ENCODE results near the gene COMMD3.
"Not testable (repeated sequence)": the region's sequence is repeated elsewhere in the genome, so short reads cannot be mapped to it uniquely, and the experiment has no call there.

COMMD3 gene

DNA sequence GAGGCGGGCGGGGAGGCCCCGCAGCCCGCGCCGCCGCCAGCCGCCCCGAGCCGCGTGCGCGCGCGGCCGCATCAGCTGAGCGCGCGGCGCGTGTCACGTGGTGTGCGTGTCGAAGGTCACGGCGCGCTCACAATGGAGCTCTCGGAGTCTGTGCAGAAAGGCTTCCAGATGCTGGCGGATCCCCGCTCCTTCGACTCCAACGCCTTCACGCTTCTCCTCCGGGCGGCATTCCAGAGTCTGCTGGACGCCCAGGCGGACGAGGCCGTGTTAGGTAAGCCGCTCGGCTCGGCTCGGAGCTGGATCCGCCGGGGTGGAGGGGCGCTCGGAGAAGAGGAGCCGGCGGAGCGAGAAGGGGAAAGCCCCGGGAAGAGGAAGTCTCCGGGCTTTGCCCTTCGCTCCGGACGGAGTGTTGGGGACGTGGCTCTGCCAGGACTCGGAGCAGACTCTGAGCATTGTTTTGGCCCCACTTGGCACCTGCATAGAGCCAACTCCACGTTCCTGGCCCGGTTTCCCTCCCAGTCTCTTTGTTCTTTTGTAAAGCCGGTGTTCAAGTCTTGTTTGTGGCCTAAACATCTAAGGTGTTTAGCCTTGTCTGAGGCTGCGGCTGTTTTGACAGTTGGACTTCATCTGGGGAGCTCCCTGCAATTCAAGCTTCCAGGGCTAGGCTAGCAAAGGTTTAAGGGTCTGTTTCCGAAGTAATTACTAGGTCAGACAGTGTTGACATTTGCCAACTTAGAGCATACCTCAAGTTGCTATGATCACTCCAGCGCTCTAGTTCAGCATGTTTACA, at the start of gene COMMD3:
Gene COMMD3, plus strand, starts transcription at position 103 of the 790 bp plus-strand sequence. Its CDS starts 30 bp downstream, at position 133.
- DNase-seq = peak; percentile 84

DNA sequence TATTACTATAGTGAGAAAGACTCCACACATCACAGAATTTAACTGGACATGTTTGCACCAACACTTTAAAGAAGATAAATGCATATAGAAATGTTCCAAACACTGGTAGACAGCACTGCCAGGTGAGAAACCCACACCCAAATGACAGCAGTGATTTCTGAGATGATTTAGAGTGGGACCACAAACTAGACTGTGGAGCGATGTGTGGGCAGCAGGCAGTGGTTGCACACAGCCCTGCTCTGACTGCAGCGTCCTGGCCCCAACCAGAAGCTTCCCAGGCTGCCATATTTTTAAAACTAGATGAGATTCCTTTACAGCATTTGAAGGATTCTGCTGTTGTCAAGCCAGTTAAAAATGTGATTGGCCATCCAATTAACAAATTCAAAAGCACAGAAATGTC, 47.7 kb upstream of the COMMD3 start:
- DNase-seq = peak; percentile 23

DNA sequence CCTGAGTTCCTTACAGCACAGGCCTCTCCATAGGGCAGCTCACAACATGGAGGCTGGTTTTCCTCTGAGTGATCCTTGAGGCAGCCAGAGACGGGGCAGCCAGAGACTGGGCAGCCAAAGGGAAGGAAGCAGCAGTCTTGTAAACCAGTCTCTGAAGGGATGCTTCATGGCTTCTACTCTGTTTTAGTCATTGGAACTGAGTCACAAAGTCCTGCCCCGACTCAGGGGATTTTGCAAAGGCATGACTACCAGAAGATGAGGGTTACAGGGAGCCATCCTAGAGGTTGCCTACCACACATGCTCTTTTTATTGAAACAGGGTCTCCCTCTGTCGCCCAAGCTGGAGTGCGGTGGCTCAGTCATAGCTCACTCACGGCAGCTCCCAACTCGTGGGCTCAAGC, 44.4 kb upstream of the COMMD3 start:
- DNase-seq = no peak

DNA sequence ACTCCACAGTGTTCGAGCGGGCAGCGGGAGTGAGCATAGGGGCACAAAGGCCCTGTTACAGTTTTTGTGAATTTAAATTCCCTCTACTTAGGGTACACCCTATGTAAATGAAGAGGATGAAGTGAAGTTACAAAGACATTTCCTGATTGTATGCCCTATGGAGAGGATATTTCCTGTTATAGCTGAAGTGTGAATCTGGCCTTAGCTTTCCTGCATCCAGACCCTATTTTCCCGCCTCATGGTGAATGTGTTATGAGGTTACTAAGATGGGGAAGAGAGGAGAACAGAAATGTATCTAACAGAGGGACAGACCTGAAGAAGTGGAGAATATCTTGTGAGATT, 37.8 kb upstream of the COMMD3 start:
- no peak for DNase-seq

DNA sequence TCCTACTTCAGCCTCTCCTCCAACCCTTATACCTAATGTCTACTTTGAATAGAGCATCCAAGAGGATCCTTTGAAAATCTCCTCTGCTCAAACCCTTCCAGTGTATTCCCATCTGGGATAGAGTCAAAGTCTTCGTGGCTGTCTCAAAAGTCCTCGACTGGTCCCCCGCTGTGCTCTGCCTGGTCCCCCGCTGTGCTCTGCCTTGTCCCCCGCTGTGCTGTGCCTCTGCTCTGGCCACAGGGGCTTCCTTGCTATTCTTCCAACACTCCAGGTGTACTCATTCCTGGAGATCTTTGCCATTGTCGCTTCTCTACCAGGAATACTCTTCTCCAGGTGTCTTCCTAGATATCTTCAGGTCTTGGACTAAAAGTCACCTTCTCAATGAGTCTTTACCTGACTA, 36.1 kb upstream of the COMMD3 start:
- no peak for DNase-seq

DNA sequence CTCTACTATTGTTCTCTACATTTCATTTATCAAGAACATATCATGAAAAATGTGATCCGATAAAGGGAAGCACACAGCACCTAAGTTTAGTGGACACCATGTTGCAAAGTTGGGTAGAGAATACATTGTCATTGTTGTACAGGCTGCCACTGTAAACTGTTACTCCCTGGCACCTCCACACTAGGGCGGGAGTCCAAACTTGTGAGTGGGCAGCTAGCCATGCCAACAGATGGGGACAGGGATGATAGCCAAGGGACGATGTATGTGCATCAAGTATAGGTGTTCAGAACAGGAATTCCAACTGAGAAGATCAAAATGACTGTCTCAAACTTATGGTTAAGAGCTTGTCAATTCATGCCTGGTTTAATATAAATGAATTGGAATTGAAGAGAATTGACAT, 31.1 kb upstream of the COMMD3 start:
- DNase-seq = no peak

DNA sequence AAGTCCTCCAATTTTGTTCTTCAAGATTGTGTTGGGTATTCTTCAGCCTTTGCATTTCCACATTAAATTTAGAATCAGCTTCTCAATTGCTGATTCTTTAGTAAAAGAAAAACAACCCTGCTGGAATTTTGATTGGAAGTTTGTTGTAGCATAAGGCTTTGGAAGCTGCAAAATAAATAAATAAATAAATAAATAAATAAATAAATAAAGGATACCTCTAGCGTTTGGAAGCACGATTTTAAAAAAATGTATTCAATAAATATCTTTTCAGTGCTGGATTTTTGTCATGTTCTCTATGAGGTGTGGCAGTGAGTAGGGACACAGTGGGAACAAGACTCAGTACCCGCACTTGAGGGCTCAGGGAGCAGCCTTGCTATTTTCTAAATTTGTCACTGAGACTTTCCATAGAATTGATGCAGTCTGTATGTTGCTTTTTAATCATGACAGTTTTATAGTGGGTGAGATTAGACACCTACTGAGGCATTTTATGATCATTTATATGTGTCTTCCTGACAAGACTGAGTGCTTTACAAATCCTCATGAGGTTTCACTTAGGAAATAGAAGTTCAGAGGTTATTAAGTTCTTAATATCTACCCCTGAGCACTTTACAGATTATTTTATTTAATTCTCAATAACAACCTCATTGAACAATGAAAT, 22.3 kb upstream of the COMMD3 start:
- DNase-seq = no peak

DNA sequence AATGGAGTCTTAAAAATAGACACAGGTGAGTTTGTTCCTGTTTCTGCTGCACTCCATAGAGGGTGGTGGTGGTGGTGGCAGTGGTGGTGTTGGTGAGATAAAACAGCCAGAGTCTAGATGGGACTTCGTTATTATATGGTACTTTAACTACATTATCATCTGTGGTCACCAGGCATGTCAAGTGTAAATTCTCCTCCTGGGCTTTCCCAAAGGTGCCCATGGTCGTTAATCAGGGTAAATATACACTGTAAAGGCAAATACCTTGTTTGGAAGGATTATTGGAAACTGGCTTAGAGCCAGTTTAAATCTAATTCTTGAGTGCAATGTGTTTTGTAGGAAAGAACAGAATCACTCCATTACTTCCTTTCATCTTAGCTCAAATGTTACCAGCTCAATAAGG, 21.5 kb upstream of the COMMD3 start:
- DNase-seq = no peak

DNA sequence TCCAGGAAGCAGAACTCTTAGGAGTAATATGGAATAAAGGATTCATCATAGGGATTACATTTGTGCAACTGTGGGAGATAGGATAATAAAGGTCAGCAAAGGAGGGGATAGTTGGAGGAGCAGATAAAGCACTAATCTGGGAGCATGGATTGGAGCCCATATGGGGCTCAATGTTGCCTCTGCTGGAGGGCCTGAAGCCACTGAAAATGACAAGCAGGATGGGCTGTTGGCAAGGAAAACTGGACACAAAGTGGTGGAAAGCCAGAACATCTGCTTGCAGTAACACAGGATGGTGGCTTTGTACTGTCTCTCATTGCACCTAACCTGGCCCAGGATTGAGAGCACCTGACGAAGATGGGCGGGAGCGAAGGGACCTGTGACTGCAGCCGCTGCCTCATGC, 15.0 kb upstream of the COMMD3 start:
- DNase-seq = no peak

DNA sequence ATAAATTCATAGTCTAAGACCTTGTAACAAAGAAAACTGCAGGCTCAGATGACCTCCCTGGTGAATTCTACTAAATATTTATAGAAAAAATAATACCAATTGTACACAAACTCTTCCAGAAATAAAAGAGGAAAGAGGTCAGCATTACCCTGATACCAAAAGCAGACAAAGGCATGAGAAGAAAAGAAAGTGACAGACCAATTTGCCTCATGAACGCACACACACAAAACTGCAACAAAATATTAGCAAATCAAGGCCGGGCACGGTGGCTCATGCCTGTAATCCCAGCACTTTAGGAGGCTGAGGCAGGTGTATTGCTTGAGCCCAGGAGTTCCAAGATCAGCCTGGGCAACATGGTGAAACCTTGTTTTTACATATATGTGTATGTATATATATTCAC, 12.7 kb upstream of the COMMD3 start:
- DNase-seq = no peak

DNA sequence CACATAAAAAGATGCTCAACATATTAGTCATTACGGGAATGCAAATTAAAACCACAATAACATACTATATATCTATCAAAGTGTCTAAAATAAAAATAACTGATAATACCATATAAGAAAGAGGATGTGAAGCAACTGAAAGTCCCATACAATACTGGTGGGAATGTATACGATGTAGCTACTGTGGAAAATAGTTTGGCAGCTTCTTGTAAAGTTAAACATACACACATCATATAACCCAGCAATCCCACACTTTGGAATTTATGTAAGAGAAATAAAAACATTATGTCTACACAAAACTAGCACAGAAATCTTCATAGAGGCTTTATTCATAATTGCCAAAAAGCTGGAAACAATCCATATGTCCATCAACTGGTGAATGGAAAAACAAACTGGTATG, 10.5 kb upstream of the COMMD3 start:
- no peak for DNase-seq

DNA sequence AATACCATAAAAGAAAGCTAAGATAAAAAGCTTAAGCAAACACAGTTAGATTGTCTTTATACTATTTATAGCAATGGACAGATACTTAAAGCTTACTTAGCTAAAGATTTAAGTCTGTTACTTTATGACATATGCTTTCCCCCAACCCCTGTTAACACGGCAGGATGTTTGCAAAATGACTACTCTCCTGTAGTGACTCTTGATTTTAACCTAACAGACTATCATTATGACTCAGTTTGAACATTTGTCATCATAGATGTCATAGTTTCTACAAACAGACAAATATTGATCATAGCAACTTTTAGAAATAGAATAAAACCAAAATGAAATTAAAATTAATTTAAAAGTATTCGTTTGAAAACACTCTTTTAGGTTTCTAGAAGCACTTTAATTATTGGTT, 7.8 kb upstream of the COMMD3 start:
- peak; percentile 88 for DNase-seq

DNA sequence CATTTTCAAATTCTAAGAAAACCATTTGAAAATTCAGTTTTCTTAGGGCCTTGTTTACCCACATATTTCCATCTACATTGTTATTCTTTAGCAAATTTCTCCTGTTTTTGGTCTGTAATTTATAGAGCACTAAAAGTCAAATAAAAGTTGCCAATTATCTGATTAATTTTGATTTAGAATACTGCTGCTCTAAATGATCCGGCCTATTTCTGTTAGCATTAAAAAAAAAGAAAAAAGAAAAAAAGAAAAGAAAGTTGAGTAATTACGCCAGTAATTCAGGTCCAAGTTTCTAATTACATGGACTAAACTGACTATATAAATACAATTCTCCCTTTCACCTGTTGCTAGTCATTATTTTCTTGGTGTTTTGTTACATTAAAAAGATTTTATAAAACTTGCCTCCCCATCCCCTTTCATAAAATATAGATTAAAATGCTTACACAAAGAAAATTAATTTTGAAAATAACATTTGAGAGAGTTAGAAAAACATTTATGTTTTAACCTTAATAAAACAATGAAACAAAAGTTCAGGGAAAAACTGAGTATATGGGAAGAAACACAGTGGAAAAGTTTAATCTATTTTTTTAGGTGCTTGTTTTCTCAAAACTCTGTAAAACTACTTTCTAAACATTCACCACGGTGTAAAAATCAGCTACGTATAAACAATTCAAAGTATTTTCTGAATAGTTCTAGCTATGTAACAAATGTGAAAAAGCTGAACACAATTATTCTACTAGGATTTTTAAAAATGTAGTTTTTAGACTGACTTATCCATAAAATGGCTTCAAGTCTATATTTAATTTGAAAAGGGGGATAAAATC, 6.8 kb upstream of the COMMD3 start:
- DNase-seq = no peak

DNA sequence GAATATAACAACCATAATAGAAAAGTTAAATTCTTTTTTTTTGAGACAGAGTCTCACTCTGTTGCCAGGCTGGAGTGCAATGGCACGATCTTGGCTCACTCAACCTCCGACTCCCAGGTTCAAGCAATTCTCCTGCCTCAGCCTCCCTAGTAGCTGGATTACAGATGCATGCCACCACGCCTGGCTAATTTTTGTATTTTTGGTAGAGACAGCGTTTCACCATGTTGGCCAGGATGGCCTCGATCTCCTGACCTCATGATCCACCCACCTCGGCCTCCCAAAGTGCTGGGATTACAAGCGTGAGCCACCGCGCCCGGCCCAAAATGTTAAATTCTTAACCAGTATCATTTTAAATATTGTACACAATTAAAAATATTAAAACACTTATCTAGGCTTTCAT, 6.2 kb upstream of the COMMD3 start:
- DNase-seq = not testable (repeated sequence)

DNA sequence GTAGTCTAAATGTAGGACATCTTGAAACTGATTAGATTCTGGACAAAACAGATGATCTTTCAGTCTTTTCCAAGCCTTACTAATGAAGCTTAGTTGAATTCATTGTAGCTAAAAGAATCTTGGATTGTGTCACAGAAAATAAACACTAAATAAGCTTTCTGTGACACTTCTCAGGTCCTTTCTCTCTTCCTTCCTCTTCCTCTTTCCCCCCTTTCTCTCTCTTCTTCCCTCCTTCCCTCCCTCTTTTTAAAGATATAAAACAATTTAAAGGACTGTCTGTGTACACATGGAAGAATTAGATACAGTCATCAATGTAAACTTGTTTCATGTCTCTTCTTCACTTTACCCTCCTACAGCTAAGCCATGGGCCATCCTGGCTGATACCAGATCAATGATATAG, 5.3 kb upstream of the COMMD3 start:
- DNase-seq = no peak

DNA sequence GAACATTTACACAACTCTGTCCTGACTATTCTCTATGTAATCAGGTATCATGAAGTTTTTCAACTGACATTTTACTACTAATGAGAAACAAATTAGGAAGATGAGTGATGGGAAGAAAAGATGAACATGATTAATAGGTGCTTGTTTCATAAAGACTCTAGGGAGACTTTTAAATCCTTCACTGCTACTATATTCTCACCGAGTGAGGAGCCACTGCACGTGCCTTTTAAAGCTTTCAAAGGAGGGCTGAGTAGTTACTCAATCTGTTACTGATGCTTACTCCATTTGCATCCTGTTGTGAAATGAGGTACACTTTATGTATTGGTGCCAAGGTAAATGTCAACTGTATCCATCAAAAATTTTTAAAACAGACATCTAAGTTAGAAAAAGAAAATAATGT, 1.3 kb upstream of the COMMD3 start:
- peak; percentile 54 for DNase-seq

DNA sequence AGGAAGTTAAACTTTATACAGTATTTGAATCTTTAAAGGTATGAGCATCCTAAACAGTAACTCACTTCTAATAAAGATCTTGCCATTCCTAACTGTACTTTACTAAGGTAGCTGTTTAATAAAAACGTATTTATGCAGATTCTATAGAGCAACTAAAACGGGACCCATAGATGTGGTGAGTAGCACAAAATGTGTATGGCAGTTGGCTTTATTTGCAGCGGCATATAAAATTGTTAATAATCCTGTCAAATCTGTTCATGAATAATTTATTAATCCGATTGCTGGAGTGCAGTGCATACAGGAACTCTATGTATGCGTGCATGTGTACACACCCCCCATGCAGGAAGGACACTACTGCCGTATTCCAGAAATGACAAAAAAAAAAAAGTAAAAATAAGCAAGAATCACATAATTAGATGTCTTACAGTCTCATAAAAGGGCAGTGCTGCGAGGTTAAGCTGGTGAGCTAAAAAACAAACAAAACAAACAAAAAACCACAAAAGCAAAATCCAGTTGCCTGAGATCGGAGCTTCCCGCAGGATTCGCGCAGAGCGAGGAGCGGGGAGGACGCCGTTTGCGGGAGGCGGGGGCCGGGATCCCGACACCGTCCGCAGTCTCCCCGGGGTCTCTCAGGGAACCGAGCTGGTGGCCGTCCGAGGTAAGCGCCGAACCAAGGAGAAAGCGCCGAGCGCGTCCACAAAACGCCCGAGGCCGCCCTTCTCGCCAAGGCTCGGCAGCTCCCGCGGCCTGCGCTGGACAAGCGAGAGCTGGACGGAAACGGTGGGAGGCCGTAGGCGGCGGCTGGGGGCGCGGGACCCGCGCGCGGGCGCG, 518 bp upstream of the COMMD3 start:
- no peak for DNase-seq

DNA sequence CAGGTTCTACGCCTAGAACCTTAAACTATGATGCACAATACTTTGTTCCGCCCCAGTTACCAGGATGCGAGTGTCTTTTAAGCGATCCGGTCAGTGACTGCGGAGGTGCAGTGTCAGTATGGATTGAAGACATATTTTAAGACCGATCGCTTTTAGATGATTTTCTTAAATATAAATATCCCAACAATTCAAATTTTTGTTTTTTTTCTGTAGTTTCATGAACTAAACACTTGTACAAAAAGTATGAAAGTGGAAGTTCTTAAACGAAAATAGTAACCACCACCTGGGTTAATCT, 835 bp downstream of the COMMD3 start:
- peak; percentile 42 for DNase-seq

DNA sequence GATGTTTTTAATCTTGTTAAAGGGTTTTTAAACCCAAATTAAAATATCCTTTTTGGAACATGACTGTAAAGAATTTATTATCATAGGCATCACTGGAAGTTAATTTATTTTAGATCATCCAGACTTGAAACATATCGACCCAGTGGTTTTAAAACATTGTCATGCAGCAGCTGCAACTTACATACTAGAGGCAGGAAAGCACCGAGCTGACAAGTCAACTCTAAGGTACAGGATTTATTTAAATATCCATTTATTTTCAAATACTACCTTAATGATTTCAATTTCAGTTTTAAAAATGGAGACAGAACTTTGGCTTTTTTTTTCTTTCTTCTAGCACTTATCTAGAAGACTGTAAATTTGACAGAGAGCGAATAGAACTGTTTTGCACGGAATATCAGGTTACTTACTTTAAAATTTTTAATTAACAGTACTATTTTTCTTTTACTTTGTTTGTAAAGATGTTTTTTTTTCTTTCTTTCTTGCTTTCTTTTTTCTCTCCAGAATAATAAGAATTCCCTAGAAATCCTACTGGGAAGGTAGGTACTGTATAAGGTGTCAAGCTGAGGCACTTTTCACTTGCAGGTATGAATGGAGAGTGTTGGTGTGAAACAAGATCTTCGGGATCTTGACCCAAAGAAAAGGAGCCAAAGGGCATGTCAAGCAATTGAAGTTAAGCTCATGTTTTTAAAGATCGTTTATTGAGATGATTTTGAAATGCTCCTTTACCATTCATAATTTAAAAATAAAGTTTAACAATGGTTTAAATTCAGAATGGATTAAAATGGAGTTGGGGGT, 1.8 kb downstream of the COMMD3 start:
- DNase-seq = no peak

DNA sequence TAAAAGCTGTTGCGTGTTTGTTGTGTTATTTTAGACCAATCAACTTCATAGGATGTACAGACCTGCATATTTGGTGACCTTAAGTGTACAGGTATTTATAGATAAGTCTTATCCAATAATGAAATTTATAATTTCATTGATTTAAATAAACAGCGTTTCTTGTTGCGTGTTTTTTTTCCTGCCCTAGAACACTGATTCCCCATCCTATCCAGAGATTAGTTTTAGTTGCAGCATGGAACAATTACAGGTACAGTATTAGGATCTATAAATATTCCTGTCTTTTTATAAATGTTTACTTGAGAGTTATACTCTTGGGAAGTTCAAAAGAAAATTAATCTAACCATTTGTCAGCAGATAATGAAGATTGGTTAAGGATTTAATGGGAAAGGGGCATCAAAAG, 2.6 kb downstream of the COMMD3 start:
- no peak for DNase-seq

DNA sequence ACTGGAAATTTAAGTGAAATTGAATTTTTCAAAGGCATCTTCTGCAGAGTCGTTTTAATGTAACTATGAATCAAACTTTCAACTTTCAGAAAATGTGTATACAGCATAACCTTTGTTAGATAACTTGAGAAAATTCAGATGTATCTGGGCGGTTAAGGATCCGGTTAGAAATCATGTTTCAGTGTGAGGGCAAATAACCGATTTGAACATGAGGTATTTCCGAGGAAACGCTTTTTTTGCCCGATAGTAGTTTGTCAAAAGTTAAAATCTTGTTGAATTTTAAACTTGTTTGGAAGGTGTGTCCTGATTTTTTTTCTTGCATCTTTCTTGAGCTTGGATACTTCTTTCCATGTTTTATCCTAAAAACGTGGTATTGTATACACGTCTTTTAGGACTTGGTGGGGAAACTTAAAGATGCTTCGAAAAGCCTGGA, 3.4 kb downstream of the COMMD3 start:
- no peak for DNase-seq

DNA sequence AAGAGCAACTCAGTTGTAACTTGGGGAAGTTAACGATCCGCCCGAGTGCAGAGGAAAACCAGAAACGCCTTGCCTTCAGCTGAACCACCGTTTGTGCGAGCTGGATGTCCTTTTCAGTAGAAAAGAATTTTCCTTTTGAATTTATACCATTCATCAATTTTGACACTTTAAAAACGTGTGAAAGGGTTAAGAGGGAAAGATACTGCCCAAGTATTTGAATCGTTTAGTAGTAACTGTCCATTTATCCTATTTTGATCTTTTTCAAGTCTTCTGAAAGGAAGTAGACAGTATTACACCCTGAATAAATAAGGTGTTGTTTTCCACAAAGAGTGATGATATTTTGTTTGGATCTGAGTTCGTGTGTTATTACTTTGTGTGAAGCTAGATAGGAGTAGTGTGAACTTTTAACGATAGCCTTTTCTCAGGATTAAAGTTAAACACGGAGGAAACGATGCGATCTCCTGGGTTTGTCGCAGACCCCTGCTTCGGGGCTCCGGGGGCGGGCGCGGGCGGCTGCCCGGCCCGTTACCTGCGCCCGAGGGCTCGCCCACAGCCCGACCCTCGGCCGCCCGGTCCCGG, 3.9 kb downstream of the COMMD3 start:
- no peak for DNase-seq

Measured in activated CD4-positive, alpha-beta T cell treated with anti-CD3 and anti-CD28 coated beads, Interleukin-2, Interleukin-6, amounts not matched to agents 100 ng/mL and 50 ng/mL, durations not matched to agents 16 hours and 8 hours (primary cell).